HL-60 (cell line): Measurements from ENCODE around the gene CNTNAP2.

Source experiments
- DNase-seq, 2 experiments: peaks; one replicate each; pipeline ENCODE4 v3.0.0-alpha.2; 2010 to 2020; ENCODE audit warnings: low read depth in 1 of 2, low spot score in 1 of 2
- H3K27ac ChIP-seq: fragments of 250-450 bp; sonication (Bioruptor Pico); replicated peaks from 2 replicates; pipeline ENCODE4 v1.5.1; 2020; ENCODE audit warnings: mild to moderate bottlenecking, moderate library complexity
- H3K27me3 ChIP-seq: fragments of 250-450 bp; sonication (Bioruptor Pico); 2 replicates; pipeline ENCODE4 v1.5.1; 2021; ENCODE audit warnings: mild to moderate bottlenecking, moderate library complexity; ENCODE audit not compliant: insufficient read depth, poor library complexity, severe bottlenecking
- H3K4me3 ChIP-seq: replicated peaks from 2 replicates; pipeline ENCODE4 v1.5.1; 2011; ENCODE audit warnings: mild to moderate bottlenecking, control low read depth, low read length; ENCODE audit not compliant: insufficient read depth
- CTCF ChIP-seq: IDR thresholded peaks from one replicate; pipeline ENCODE4 v1.5.1; 2011; ENCODE audit warnings: low read length, control low read depth, inconsistent platforms; ENCODE audit not compliant: insufficient read depth
- GABPA ChIP-seq: IDR thresholded peaks from 2 replicates; pipeline ENCODE4 v1.6.1; 2012; ENCODE audit warnings: low read depth
- POLR2AphosphoS5 ChIP-seq: IDR thresholded peaks from 2 replicates; pipeline ENCODE4 v1.6.1; 2012; ENCODE audit warnings: low read depth
- REST ChIP-seq: IDR thresholded peaks from 2 replicates; pipeline ENCODE4 v1.6.1; 2012; ENCODE audit warnings: low read depth; ENCODE audit not compliant: insufficient replicate concordance
- SPI1 ChIP-seq: IDR thresholded peaks from 2 replicates; pipeline ENCODE4 v1.6.1; 2012; ENCODE audit warnings: low read depth, mild to moderate bottlenecking, borderline replicate concordance

CNTNAP2 gene

GRCh38 chr7:147153571-147153970 is 1037.0 kb downstream of the CNTNAP2 start:
- Histone ChIP-seq H3K4me3 (no peak overlapping the region), H3K27me3 (no peaks in the 10 kb centered on the region), H3K27ac (no peak overlapping the region)
- no peak for DNase-seq
- TF ChIP-seq REST (no peak), GABPA (no peak), POLR2AphosphoS5 (no peak), CTCF (no peak), SPI1 (no peak)

- Histone ChIP-seq H3K27me3 (no peaks in the 10 kb centered on the region), H3K27ac (no peak overlapping the region), H3K4me3 (no peak overlapping the region)
- no peak for TF ChIP-seq REST
- no peak for TF ChIP-seq POLR2AphosphoS5
- no peak for TF ChIP-seq CTCF
- TF ChIP-seq SPI1: no peak
- TF ChIP-seq GABPA: no peak
- DNase-seq: no peak
Measured at GRCh38 chr7:147161405-147161804, 1044.8 kb downstream of the CNTNAP2 start.

- Histone ChIP-seq H3K4me3 (no peak overlapping the region), H3K27ac (no peak overlapping the region), H3K27me3 (no peaks in the 10 kb centered on the region)
- no peak for DNase-seq
- TF ChIP-seq REST (no peak), CTCF (no peak), POLR2AphosphoS5 (no peak), SPI1 (no peak), GABPA (no peak)
Measured at GRCh38 chr7:147170341-147171012, 1053.9 kb downstream of the CNTNAP2 start.
